HG02610 (cell line): Measurements from ENCODE around the gene PRKCE.
A peak's percentile ranks its signal among the peaks of the same experiment; 100 is the strongest.

Experiments used
- ATAC-seq: cut with Tn5 transposase; IDR thresholded peaks from one replicate; pipeline ENCODE4 v1.9.1; 2021; ENCODE audit warnings: mild to moderate bottlenecking, moderate library complexity; ENCODE audit not compliant: unreplicated experiment

The PRKCE gene

DNA sequence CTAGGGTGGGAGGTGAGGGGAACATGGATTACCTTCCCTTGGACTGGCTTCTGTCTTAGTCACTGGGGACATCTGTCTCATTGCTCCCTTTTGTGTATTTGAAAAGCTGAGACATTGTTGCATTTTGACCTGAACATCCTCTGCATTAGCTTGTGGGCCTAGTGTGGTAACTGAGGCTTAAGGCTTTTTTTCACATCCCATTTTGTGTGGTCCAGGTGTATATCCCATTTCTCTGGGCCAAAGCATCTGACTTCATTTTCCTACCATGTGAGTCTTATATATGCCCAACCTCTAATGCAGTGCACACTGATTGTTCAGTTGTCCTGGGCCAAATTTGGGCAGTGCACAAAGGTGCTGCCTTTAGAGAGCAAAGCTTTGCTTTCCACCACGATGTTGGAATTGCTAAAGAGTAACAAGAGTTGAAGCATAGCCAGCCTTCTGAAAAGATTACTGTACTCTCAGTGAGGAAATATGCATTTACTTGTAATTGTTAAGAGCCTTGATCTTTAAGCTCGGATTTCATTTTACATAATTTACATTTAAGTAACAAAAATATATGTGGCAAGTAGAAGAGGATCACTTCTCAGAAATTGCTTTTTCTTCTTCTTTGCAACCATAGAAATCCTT lies 13.3 kb downstream of the PRKCE start:
- no peak for ATAC-seq

GRCh38 chr2:45668509-45668908 lies 17.0 kb downstream of the PRKCE start:
- ATAC-seq = no peak

GRCh38 chr2:45669032-45669486 lies 17.6 kb downstream of the PRKCE start:
- no peak for ATAC-seq

- ATAC-seq = no peak
These were observed 19.2 kb downstream of the PRKCE start for GRCh38 chr2:45670646-45671045.

GRCh38 chr2:45672138-45672537 lies 20.7 kb downstream of the PRKCE start:
- ATAC-seq = no peak

GRCh38 chr2:45674035-45674816 lies 22.8 kb downstream of the PRKCE start:
- ATAC-seq = no peak

GRCh38 chr2:45675263-45675812 lies 23.9 kb downstream of the PRKCE start:
- ATAC-seq = no peak

DNA sequence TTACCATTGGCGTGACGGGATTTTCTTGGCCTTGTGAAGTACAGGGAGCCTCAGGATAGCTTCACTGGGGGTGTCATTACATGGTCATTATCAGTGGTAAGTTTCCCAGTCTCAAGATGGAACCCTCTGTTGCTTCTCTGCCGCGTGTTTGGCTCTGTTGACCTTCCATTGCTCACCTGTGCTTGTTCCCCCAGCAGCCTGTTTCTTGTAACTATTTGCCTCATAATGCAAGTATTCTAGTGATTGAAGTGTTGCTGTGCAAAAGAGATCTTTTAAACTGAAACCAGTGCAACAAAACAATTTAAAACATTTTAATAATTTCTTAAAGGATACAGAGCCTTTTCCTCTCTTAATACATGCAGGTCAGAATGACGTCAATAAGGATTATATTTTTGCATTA lies 24.6 kb downstream of the PRKCE start:
- ATAC-seq = no peak

- ATAC-seq = no peak
These were observed 27.4 kb downstream of the PRKCE start for GRCh38 chr2:45678791-45679348.

- no peak for ATAC-seq
These were observed 29.0 kb downstream of the PRKCE start for GRCh38 chr2:45680351-45680967.

- peak; percentile 95 for ATAC-seq
These were observed 30.2 kb downstream of the PRKCE start for GRCh38 chr2:45681675-45682074.

DNA sequence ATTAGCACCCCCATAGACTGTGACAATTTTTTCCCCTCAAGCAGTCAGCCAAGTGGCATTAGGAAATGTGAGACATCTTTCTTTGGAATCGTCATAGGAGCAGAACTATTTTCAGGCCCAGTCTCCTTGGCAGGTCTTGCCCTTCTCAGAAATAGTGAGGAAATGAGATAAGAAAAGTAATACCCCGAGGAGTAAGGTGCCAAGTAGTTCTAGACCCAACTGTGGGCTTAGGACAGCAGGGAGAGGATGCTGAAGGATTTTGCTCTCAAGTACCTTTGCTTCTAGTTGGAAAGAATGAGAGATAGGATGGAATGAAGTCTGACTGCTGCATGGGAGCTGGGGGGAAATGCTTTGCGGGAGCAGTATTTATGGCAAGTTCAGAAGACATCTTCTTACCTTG lies 31.8 kb downstream of the PRKCE start:
- ATAC-seq = no peak

GRCh38 chr2:45684756-45685155 lies 33.3 kb downstream of the PRKCE start:
- ATAC-seq = no peak

DNA sequence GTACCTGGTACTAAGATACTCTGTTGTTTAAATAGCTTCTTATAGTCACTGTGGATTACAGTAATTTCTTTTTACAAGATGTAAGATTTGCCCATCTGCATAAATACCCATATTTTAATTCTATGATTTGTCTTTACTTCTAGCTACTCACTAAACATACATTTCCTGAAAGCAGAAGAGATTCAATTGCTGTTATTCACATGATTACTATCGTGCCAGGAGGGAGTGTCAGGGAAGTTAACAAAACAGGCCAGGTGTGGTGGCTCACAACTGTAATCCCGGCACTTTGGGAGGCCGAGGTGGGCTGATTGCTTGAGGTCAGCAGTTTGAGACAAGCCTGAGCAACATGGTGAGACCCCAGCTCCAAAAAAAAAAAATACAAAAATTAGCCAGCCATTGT lies 33.8 kb downstream of the PRKCE start:
- ATAC-seq = no peak

- no peak for ATAC-seq
These were observed 36.5 kb downstream of the PRKCE start for GRCh38 chr2:45687964-45688363.

GRCh38 chr2:45688479-45689298 lies 37.2 kb downstream of the PRKCE start:
- ATAC-seq = no peak

DNA sequence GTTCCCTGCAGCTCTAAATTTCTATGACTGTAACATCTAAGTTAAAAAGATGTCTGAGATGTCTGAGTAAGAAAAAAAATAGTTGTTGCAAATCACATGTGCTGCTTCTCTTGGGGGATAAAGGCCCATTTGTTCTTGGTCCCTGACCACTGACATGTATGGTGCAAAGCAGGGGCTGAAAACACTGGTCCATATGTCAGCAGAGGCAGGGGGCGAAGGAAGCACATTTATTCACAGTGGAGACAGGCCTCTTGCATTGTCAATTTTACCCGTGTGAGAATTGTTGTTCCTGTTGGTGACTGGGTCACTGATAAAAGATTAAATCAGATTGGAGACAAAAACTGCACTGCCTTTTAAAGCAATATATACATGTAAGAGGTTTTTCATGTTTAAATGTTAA lies 38.8 kb downstream of the PRKCE start:
- ATAC-seq = no peak

GRCh38 chr2:45691171-45691999 lies 39.9 kb downstream of the PRKCE start:
- peak; percentile 78 for ATAC-seq

DNA sequence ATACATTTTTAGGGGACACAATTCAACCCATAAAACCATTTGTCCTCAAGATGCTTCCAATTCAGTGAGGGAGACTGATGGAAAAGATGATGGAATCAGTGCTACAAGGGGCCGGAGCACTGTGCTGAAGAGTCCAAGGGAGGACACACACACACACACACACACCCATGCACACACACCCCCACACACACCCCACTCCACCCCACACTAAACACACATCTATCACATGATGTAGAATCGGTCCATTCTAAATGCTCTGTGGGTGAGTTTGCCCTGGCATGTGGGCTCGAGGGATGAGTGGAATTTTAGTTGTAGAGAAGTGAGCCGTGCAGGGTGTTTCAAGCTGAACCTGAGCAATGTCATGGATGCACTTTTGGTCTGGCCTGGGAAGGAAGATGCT lies 41.1 kb downstream of the PRKCE start:
- no peak for ATAC-seq
